CD4-positive, alpha-beta T cell treated with Interleukin-21 for 1 hour (primary cell): ENCODE measurements around the gene CAPN5.

Experiments used
- DNase-seq: peaks from one replicate; pipeline ENCODE4 v3.0.0-alpha.2; 2020

Gene CAPN5

GRCh38 chr11:77154381-77155081 lies 87.8 kb downstream of the CAPN5 start:
- DNase-seq = no peak

- no peak for DNase-seq
Observed at GRCh38 chr11:77155082-77155475, 88.3 kb downstream of the CAPN5 start.

GRCh38 chr11:77155556-77156130 lies 88.9 kb downstream of the CAPN5 start:
- DNase-seq = no peak

GRCh38 chr11:77156396-77157195 lies 89.8 kb downstream of the CAPN5 start:
- DNase-seq = no peak

- DNase-seq = no peak
Observed at GRCh38 chr11:77158041-77158695, 91.4 kb downstream of the CAPN5 start.

GRCh38 chr11:77159219-77159936 lies 92.6 kb downstream of the CAPN5 start:
- DNase-seq = no peak

- no peak for DNase-seq
Observed at GRCh38 chr11:77159937-77160495, 93.2 kb downstream of the CAPN5 start.

- no peak for DNase-seq
Observed at GRCh38 chr11:77163271-77163670, 96.5 kb downstream of the CAPN5 start.

- no peak for DNase-seq
Observed at GRCh38 chr11:77165066-77165465, 98.3 kb downstream of the CAPN5 start.

- DNase-seq = no peak
Observed at GRCh38 chr11:77166021-77166420, 99.2 kb downstream of the CAPN5 start.

- DNase-seq = no peak
Observed at GRCh38 chr11:77167111-77167626, 100.4 kb downstream of the CAPN5 start.

GRCh38 chr11:77167791-77168190 lies 101.0 kb downstream of the CAPN5 start:
- no peak for DNase-seq

GRCh38 chr11:77170107-77170506 lies 103.3 kb downstream of the CAPN5 start:
- no peak for DNase-seq

- DNase-seq = no peak
Observed at GRCh38 chr11:77171254-77171653, 104.5 kb downstream of the CAPN5 start.

GRCh38 chr11:77171885-77172665 lies 105.3 kb downstream of the CAPN5 start:
- DNase-seq = no peak

- no peak for DNase-seq
Observed at GRCh38 chr11:77172666-77172982, 105.9 kb downstream of the CAPN5 start.

GRCh38 chr11:77173494-77173893 lies 106.7 kb downstream of the CAPN5 start:
- DNase-seq = no peak

- DNase-seq = no peak
Observed at GRCh38 chr11:77174559-77174958, 107.8 kb downstream of the CAPN5 start.

- no peak for DNase-seq
Observed at GRCh38 chr11:77175021-77175842, 108.5 kb downstream of the CAPN5 start.
